Muscle layer of duodenum (tissue), 2 donors: ENCODE data around the gene ROBO2.

Source experiments
- H3K27ac ChIP-seq: one replicate; pipeline ENCODE4 v1.7.0; 2013; ENCODE audit warnings: mild to moderate bottlenecking, low read length
- H3K27me3 ChIP-seq: one replicate; pipeline ENCODE4 v1.7.0; 2013; ENCODE audit warnings: low read depth, mild to moderate bottlenecking, control low read depth, low read length
- H3K36me3 ChIP-seq, 2 donors: one replicate each; pipeline ENCODE4 v1.7.0; 2013; ENCODE audit warnings: low read length in 2 of 2, control low read depth in 1 of 2, mild to moderate bottlenecking in 1 of 2; ENCODE audit not compliant: insufficient read depth in 2 of 2, control insufficient read depth in 1 of 2
- H3K4me1 ChIP-seq, 2 donors: one replicate each; pipeline ENCODE4 v1.7.0; 2013; ENCODE audit warnings: low read length in 2 of 2, mild to moderate bottlenecking in 2 of 2, control low read depth in 1 of 2, moderate library complexity in 1 of 2; ENCODE audit not compliant: insufficient read depth in 2 of 2, control insufficient read depth in 1 of 2
- H3K4me3 ChIP-seq, 2 donors: one replicate each; pipeline ENCODE4 v1.7.0; 2013; ENCODE audit warnings: low read length in 2 of 2, low read depth in 1 of 2, mild to moderate bottlenecking in 1 of 2
- H3K9me3 ChIP-seq, 2 donors: one replicate each; pipeline ENCODE4 v1.7.0; 2013; ENCODE audit warnings: low read length in 2 of 2, control low read depth in 1 of 2, mild to moderate bottlenecking in 1 of 2; ENCODE audit not compliant: control insufficient read depth in 1 of 2
- donor health status: healthy.

ROBO2 gene

DNA sequence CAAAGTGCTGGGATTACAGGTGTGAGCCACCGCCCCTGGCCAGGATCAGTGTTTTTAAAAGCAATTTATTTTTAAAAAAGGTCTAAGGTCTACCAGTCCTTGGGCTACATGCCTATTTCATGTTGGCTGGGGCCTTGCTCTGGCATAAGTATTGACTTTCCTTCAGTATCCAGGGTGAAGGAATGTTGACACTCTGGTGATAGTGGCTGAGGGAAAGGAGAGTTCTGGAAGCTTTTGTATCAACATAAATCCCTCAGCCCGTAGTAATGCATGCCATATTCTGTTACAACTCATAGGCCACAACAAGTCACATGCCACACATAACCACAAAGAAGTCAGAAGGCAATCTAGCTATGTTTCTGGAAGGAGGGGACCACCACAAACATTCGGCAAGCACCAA, 273.9 kb downstream of the ROBO2 start:
- H3K4me3 ChIP-seq: no peak overlapping the region
- H3K36me3 ChIP-seq: no peaks in the 10 kb centered on the region
- no peak overlapping the region for H3K27ac ChIP-seq
- H3K4me1 ChIP-seq: no peaks in the 10 kb centered on the region
- no peaks in the 10 kb centered on the region for H3K27me3 ChIP-seq
- no peaks in the 10 kb centered on the region for H3K9me3 ChIP-seq

- H3K4me1 ChIP-seq: no peaks in the 10 kb centered on the region
- H3K27me3 ChIP-seq: no peaks in the 10 kb centered on the region
- H3K27ac ChIP-seq: no peak overlapping the region
- H3K9me3 ChIP-seq: no peaks in the 10 kb centered on the region
- H3K4me3 ChIP-seq: no peak overlapping the region
- no peaks in the 10 kb centered on the region for H3K36me3 ChIP-seq
Observed at GRCh38 chr3:77319711-77320110, 279.8 kb downstream of the ROBO2 start.

DNA sequence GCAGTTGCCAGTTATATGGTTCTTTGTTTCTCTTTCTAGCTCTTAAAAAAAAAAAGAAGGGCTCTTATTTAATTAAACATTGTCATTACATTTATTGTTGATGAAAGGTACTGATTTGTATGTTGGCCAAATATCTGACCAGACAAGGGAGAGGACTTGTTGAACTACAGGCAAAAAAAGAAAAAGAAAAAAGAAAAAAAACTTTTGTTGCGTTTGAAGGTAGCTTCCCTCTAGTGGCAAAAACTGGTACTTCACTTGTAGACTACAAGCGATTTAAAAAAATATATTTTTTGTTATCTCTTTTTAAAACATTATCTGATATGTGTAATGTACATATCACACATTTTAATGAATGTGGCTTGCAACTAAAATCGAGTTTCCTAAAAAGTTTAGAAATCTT, 280.6 kb downstream of the ROBO2 start:
- Histone ChIP-seq H3K27ac (no peak overlapping the region), H3K36me3 (no peaks in the 10 kb centered on the region), H3K4me3 (peak overlapping the region in 1 of 2 donors; percentile 22), H3K27me3 (no peaks in the 10 kb centered on the region), H3K9me3 (no peaks in the 10 kb centered on the region), H3K4me1 (no peaks in the 10 kb centered on the region)

- H3K27ac ChIP-seq: no peak overlapping the region
- H3K4me3 ChIP-seq: no peak overlapping the region
- no peaks in the 10 kb centered on the region for H3K4me1 ChIP-seq
- H3K27me3 ChIP-seq: no peaks in the 10 kb centered on the region
- H3K9me3 ChIP-seq: no peaks in the 10 kb centered on the region
- H3K36me3 ChIP-seq: no peaks in the 10 kb centered on the region
Observed at GRCh38 chr3:77321646-77322045, 281.7 kb downstream of the ROBO2 start.

DNA sequence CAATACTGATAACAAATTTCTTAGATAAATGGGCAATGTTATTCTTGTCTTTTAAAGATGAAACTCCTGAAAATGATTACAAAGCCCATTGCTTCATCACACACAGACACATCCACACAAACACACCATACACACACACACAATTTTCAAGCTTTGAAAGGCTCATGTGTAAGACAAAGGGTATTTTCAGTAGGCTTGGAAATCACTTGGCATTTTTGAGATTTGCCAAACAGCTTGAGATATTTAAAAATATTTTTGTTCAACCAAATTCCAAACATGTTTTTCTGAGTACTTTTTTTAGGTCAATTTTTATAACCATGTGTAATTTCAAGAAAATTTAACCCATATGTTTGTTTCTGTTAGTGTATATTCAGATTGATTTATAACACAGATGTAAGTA, 283.7 kb downstream of the ROBO2 start:
- Histone ChIP-seq H3K4me3 (no peak overlapping the region), H3K36me3 (no peaks in the 10 kb centered on the region), H3K27me3 (no peaks in the 10 kb centered on the region), H3K9me3 (no peaks in the 10 kb centered on the region), H3K27ac (no peak overlapping the region), H3K4me1 (no peaks in the 10 kb centered on the region)

DNA sequence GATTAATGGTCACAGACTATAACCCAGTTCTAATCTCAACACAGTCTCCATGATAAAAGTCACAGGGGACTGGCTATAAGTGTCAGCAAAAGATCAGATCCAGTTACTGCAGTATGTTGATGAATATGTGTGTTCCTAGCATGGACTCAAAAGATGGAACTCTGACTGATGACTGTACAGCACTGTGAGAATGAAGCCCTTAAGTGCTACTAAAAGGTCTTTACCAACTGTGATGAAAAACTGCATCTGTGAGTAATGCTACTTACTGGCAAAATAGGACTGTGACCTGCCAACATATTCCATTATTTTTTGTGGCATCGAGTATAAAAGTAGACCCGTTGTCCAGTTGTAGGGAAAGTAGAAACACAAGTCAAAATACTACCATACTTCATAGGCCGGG, 284.2 kb downstream of the ROBO2 start:
- no peak overlapping the region for H3K4me3 ChIP-seq
- no peaks in the 10 kb centered on the region for H3K9me3 ChIP-seq
- H3K36me3 ChIP-seq: no peaks in the 10 kb centered on the region
- peaks cover 0 to 2% of the 10 kb centered on the region in 2 donors for H3K4me1 ChIP-seq
- H3K27ac ChIP-seq: no peak overlapping the region
- no peaks in the 10 kb centered on the region for H3K27me3 ChIP-seq

DNA sequence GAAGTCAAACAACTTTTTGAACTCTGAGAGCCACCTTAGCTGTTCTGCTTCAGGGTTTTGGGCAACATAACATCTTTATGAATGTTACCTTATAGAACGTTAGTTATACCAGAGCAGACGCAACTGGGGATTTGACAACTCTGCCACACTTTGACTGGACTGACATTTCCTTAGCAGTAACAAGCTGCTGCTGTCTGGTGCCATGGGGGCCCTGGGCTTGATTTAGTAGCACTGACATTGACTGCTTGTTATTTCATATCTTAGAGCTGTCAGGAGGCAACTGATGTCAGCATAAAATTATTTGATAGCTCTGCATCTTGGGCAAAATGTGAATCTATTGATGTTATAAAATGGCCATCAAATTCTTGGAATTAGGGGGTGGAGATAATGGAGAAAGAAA, 285.4 kb downstream of the ROBO2 start:
- Histone ChIP-seq H3K4me1 (peaks cover 0 to 5% of the 10 kb centered on the region in 2 donors), H3K27ac (no peak overlapping the region), H3K36me3 (no peaks in the 10 kb centered on the region), H3K4me3 (no peak overlapping the region), H3K9me3 (no peaks in the 10 kb centered on the region), H3K27me3 (no peaks in the 10 kb centered on the region)

DNA sequence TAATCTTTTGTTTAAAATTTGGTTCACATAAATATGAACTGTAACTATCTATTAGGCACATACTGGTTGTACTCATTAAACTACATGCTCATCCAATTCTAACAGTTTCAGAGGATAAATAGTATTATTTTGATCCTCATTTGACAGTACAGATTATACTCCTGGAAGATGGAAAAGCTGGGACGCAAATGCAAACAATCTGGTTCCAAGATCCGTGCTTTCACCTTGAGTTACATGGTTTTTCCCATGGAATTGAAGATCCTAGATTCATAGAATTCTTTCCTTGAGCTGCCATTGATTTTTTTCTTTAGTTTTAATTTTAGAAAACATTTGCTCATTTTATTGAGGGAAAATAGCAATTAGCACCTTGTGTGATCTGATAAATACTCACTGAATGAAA, 285.8 kb downstream of the ROBO2 start:
- Histone ChIP-seq H3K9me3 (no peaks in the 10 kb centered on the region), H3K4me3 (no peak overlapping the region), H3K4me1 (peaks cover 0 to 5% of the 10 kb centered on the region in 2 donors)

GRCh38 chr3:77326586-77326985, 286.7 kb downstream of the ROBO2 start:
- H3K36me3 ChIP-seq: no peaks in the 10 kb centered on the region
- no peak overlapping the region for H3K4me3 ChIP-seq
- no peak overlapping the region for H3K27ac ChIP-seq
- peaks cover 0 to 5% of the 10 kb centered on the region in 2 donors for H3K4me1 ChIP-seq
- H3K27me3 ChIP-seq: no peaks in the 10 kb centered on the region
- H3K9me3 ChIP-seq: no peaks in the 10 kb centered on the region

More for the DNA sequence above, 285.8 kb downstream of the ROBO2 start:
- Histone ChIP-seq H3K27me3 (no peaks in the 10 kb centered on the region), H3K27ac (no peak overlapping the region), H3K36me3 (no peaks in the 10 kb centered on the region)

DNA sequence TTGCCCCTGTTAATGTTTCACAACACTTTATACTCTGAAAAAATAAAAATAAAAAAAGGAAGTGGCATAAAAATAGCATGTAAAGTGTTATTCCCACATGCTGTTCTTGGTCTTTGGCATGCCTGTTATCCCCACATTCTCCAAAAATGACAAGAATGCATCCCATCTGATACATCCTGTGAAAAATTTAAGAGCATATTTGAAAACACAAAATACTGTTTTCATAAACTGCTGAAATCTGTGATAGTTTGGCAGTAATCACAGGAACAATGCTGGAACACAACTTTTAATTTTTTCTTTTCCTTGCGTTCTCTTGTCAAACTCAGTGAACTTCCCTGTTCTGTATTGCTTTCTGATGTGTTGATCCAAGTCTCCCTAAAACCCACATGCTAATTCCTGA, 288.8 kb downstream of the ROBO2 start:
- Histone ChIP-seq H3K4me1 (peaks cover 0 to 5% of the 10 kb centered on the region in 2 donors), H3K4me3 (no peak overlapping the region), H3K27me3 (no peaks in the 10 kb centered on the region), H3K27ac (no peak overlapping the region), H3K36me3 (no peaks in the 10 kb centered on the region), H3K9me3 (no peaks in the 10 kb centered on the region)

DNA sequence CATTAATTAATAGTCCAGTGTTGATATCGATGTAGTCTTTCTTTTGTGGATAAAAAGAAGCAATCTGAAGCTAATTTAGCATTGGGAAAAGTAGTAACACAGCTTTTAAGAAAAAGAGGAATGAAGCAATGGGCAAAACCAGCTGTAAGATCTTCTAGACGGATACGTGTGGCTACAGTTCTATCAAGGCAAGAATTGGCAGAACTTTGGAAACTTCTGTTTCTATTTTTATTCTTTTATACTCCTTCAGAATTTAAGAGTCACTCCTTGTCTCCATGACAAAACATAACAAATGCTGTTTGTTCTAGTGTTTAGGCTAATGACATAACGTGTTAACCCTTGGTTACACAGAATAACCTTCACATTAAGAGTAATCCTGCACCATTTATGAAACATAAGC, 289.2 kb downstream of the ROBO2 start:
- no peak overlapping the region for H3K4me3 ChIP-seq
- H3K27me3 ChIP-seq: no peaks in the 10 kb centered on the region
- no peak overlapping the region for H3K27ac ChIP-seq
- peaks cover 0 to 5% of the 10 kb centered on the region in 2 donors for H3K4me1 ChIP-seq
- no peaks in the 10 kb centered on the region for H3K36me3 ChIP-seq
- H3K9me3 ChIP-seq: no peaks in the 10 kb centered on the region

GRCh38 chr3:77338195-77338594, 298.3 kb downstream of the ROBO2 start:
- Histone ChIP-seq H3K9me3 (no peaks in the 10 kb centered on the region), H3K4me3 (no peak overlapping the region), H3K27me3 (no peaks in the 10 kb centered on the region), H3K36me3 (no peaks in the 10 kb centered on the region), H3K27ac (no peak overlapping the region), H3K4me1 (no peaks in the 10 kb centered on the region)
